ENCODE results near the gene PTPRJ.

PTPRJ gene

GRCh38 chr11:48014917-48015316 is 34.6 kb downstream of the PTPRJ start:
- no peak overlapping the region for H3K27ac ChIP-seq
- no peak for DNase-seq (ENCODE audit: low spot score)
- ChIA-PET CTCF (interaction anchor here (0.6 kb wide), 1 partner anchor 94 kb away, joined by 3 read pairs; no protein-coding TSS in a partner anchor), POLR2A (ENCODE audit: low non-redundant PET) (no interaction called here)
- TF ChIP-seq CTCF (conservative IDR thresholded peaks at IDR 0.05; ENCODE audit: low read depth), result no peak

- no peak for DNase-seq (ENCODE audit: low spot score)
- ChIA-PET CTCF (interaction anchor here (0.6 to 1.0 kb wide), 2 partner anchors 13 to 97 kb away, joined by 4 to 7 read pairs; no protein-coding TSS in a partner anchor), POLR2A (ENCODE audit: low non-redundant PET) (no interaction called here)
- no peak overlapping the region for H3K27ac ChIP-seq
- no peak for TF ChIP-seq CTCF (conservative IDR thresholded peaks at IDR 0.05; ENCODE audit: low read depth)
Measured at GRCh38 chr11:48017105-48017830, 36.9 kb downstream of the PTPRJ start.

GRCh38 chr11:48017831-48018527 is 37.6 kb downstream of the PTPRJ start:
- no peak for TF ChIP-seq CTCF (conservative IDR thresholded peaks at IDR 0.05; ENCODE audit: low read depth)
- no peak for DNase-seq (ENCODE audit: low spot score)
- ChIA-PET CTCF (interaction anchor here (0.6 to 1.0 kb wide), 4 partner anchors 13 to 97 kb away, joined by 3 to 7 read pairs (median 4); no protein-coding TSS in a partner anchor), POLR2A (ENCODE audit: low non-redundant PET) (no interaction called here)
- no peak overlapping the region for H3K27ac ChIP-seq

GRCh38 chr11:48018528-48019216 is 38.3 kb downstream of the PTPRJ start:
- TF ChIP-seq CTCF (conservative IDR thresholded peaks at IDR 0.05; ENCODE audit: low read depth), result no peak
- POLR2A ChIA-PET (ENCODE audit: low non-redundant PET), result no interaction called here
- no peak overlapping the region for H3K27ac ChIP-seq
- no peak for DNase-seq (ENCODE audit: low spot score)
- CTCF ChIA-PET, result interaction anchor here (0.6 to 1.0 kb wide), 3 partner anchors 12 to 55 kb away, joined by 3 to 4 read pairs (median 4); no protein-coding TSS in a partner anchor

GRCh38 chr11:48019217-48019584 is 38.8 kb downstream of the PTPRJ start:
- no peak for TF ChIP-seq CTCF (conservative IDR thresholded peaks at IDR 0.05; ENCODE audit: low read depth)
- H3K27ac ChIP-seq, result no peak overlapping the region
- DNase-seq (ENCODE audit: low spot score), result no peak
- ChIA-PET CTCF (no interaction called here), POLR2A (ENCODE audit: low non-redundant PET) (no interaction called here)

- CTCF ChIA-PET, result no interaction called here
- no peak for DNase-seq (ENCODE audit: low spot score)
- H3K27ac ChIP-seq, result no peak overlapping the region
- POLR2A ChIA-PET (ENCODE audit: low non-redundant PET), result no interaction called here
- no peak for TF ChIP-seq CTCF (conservative IDR thresholded peaks at IDR 0.05; ENCODE audit: low read depth)
Measured at GRCh38 chr11:48019595-48019994, 39.2 kb downstream of the PTPRJ start.
